Gastrocnemius medialis (tissue), 4 donors: ENCODE data around the gene LPAR1.

Experiments used
- POLR2A ChIP-seq, 2 donors: fragments of 450-650 bp; IDR thresholded peaks; one replicate each; pipeline ENCODE4 v1.6.1; 2017; ENCODE audit warnings: antibody characterized with exemption in 2 of 2, mild to moderate bottlenecking in 2 of 2, moderate library complexity in 2 of 2
- TF ChIP-seq, protein P1 (sequence below), 5 experiments: fragments of 450-650 bp in 3 of 5; fragments of 200-600 bp in 2 of 5; sonication (generic) in 2 of 5; IDR thresholded peaks in 4 of 5; conservative IDR thresholded peaks in 1 of 5; 1 replicate in 4 of 5; 2 replicates in 1 of 5; pipeline ENCODE4 v1.5.1; 2016 to 2019; ENCODE audit warnings: antibody characterized with exemption in 5 of 5, mild to moderate bottlenecking in 3 of 5, moderate library complexity in 3 of 5

GRCh38 chr9:110890416-110890815, 147.9 kb downstream of the LPAR1 start:
- TF ChIP-seq, protein P1, sequence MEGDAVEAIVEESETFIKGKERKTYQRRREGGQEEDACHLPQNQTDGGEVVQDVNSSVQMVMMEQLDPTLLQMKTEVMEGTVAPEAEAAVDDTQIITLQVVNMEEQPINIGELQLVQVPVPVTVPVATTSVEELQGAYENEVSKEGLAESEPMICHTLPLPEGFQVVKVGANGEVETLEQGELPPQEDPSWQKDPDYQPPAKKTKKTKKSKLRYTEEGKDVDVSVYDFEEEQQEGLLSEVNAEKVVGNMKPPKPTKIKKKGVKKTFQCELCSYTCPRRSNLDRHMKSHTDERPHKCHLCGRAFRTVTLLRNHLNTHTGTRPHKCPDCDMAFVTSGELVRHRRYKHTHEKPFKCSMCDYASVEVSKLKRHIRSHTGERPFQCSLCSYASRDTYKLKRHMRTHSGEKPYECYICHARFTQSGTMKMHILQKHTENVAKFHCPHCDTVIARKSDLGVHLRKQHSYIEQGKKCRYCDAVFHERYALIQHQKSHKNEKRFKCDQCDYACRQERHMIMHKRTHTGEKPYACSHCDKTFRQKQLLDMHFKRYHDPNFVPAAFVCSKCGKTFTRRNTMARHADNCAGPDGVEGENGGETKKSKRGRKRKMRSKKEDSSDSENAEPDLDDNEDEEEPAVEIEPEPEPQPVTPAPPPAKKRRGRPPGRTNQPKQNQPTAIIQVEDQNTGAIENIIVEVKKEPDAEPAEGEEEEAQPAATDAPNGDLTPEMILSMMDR (IDR thresholded peaks at IDR 0.05 in 4 of 5, conservative IDR thresholded peaks at IDR 0.05 in 1 of 5), result no peak
- TF ChIP-seq POLR2A (IDR thresholded peaks at IDR 0.05), result no peak
